Gastroesophageal sphincter (tissue), 4 donors: ENCODE results near the gene ZBTB18. TPM values are rescaled to one million over a fixed set of nuclear protein-coding genes. Genes with fewer than 3 reads are reported as not detected.

Source experiments
- ATAC-seq: fragments of 150-250 bp; one replicate; pipeline ENCODE4 v1.9.1; 2016; ENCODE audit warnings: mild to moderate bottlenecking, moderate library complexity
- H3K27ac ChIP-seq, 4 donors: fragments of 200-600 bp; sonication (generic) in 3 of 4; 1 replicate in 3 of 4; 2 replicates in 1 of 4; pipeline ENCODE4 v1.5.1; 2016 to 2019
- H3K27me3 ChIP-seq: fragments of 200-600 bp; sonication (generic); one replicate; pipeline ENCODE4 v1.5.1; 2019
- H3K36me3 ChIP-seq, 2 donors: fragments of 200-600 bp; sonication (generic); one replicate each; pipeline ENCODE4 v1.5.1; 2019; ENCODE audit warnings: control low read depth in 1 of 2
- H3K4me1 ChIP-seq, 3 donors: fragments of 200-600 bp; sonication (generic); 1 replicate in 2 of 3; 2 replicates in 1 of 3; pipeline ENCODE4 v1.5.1; 2016 to 2019; ENCODE audit warnings: control low read depth in 2 of 3
- H3K4me3 ChIP-seq, 2 donors: fragments of 200-600 bp; sonication (generic); one replicate each; pipeline ENCODE4 v1.5.1; 2019; ENCODE audit warnings: mild to moderate bottlenecking in 1 of 2, moderate library complexity in 1 of 2
- H3K9me3 ChIP-seq, 3 donors: fragments of 200-600 bp; sonication (generic); one replicate each; pipeline ENCODE4 v1.5.1; 2017 to 2019; ENCODE audit warnings: control low read depth in 2 of 3
- EP300 ChIP-seq: sonication (generic); formaldehyde crosslinking; IDR thresholded peaks from one replicate; pipeline ENCODE4 v1.6.1; 2017; ENCODE audit warnings: antibody characterized with exemption, mild to moderate bottlenecking
- POLR2A ChIP-seq, 2 donors: fragments of 450-650 bp; IDR thresholded peaks; one replicate each; pipeline ENCODE4 v1.6.1; 2017; ENCODE audit warnings: antibody characterized with exemption in 2 of 2, mild to moderate bottlenecking in 2 of 2, moderate library complexity in 1 of 2
- POLR2AphosphoS5 ChIP-seq: sonication (generic); formaldehyde crosslinking; IDR thresholded peaks from one replicate; pipeline ENCODE4 v1.6.1; 2017; ENCODE audit warnings: antibody characterized with exemption
- WGBS, 2 donors: methylation state at CpG; one replicate each; pipeline ENCODE4 v1.1.5; 2018; ENCODE audit warnings: low coverage in 1 of 2; 5-methylcytosine and 5-hydroxymethylcytosine counted together
- total RNA-seq, 4 donors: library from RNA; depleted of rRNA; stranded (reverse); fragments of >200 nt; gene quantifications; one replicate each; pipeline ENCODE4 v1.1.0, GENCODE V29; 2016
- TF ChIP-seq, protein P1 (sequence below), 4 experiments: fragments of 200-600 bp in 2 of 4; fragments of 450-650 bp in 2 of 4; sonication (generic) in 1 of 4; IDR thresholded peaks; one replicate each; pipeline ENCODE4 v1.5.1; 2017 to 2019; ENCODE audit warnings: antibody characterized with exemption in 4 of 4, mild to moderate bottlenecking in 2 of 4, moderate library complexity in 2 of 4

ZBTB18 gene
- total RNA-seq, 4 donors from 2014 or later, result 12.5 to 25.1 (median 20.4) TPM

DNA sequence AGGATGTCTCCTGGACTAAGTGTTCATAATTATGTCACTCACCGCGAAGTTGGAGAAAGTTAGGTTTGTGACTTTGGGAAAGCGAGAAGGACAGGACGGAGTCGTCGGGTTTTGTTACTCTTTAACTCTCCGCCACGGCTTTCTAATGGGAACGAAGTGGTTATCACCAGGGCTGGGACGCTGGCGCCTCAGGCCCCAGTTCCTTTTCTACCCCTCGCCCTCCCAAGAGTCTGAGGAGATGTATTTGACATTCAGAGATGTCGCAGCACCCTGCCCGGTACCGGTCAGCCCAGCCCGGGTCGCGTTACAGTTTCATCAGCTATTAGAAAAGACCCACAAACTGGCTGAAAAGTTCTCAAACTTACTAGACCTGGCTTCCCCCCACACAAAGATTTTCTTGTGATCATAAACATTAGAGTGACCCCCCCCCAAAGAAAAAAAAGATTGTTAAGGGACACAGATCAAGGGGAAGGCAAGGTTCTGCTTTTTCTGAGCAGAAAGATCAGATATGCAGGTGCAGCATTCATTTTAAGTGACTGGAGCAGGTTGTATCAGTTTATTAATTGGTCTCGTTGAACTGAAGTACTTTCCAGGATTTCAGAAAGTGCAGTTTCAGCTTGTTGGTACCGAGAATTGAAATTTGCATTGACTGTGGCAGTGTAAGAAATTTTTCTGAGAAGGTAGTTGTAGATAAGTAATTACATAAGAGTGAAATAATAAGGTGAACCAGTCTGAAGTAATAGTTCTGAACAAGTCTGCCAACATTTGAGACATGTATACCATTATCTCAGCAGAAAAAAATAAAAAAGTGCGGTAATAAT lies 859 bp upstream of the ZBTB18 start:
- no peak for ATAC-seq
- Histone ChIP-seq H3K27me3 (no peaks in the 10 kb centered on the region), H3K4me1 (peaks cover 0 to 54% (median 5%) of the 10 kb centered on the region in 3 donors), H3K9me3 (no peaks in the 10 kb centered on the region), H3K36me3 (peaks cover 0 to 17% of the 10 kb centered on the region in 2 donors), H3K27ac (peak overlapping the region; percentile 16 to 96 (median 94)), H3K4me3 (peak overlapping the region; percentile 77 to 98)
- 7 to 9% methylated on average over 18 of the region's 21 CpGs for WGBS, 2 donors
- TF ChIP-seq POLR2AphosphoS5 (no peak), POLR2A (IDR thresholded peaks at IDR 0.05) (no peak), EP300 (no peak)
- TF ChIP-seq, protein P1, sequence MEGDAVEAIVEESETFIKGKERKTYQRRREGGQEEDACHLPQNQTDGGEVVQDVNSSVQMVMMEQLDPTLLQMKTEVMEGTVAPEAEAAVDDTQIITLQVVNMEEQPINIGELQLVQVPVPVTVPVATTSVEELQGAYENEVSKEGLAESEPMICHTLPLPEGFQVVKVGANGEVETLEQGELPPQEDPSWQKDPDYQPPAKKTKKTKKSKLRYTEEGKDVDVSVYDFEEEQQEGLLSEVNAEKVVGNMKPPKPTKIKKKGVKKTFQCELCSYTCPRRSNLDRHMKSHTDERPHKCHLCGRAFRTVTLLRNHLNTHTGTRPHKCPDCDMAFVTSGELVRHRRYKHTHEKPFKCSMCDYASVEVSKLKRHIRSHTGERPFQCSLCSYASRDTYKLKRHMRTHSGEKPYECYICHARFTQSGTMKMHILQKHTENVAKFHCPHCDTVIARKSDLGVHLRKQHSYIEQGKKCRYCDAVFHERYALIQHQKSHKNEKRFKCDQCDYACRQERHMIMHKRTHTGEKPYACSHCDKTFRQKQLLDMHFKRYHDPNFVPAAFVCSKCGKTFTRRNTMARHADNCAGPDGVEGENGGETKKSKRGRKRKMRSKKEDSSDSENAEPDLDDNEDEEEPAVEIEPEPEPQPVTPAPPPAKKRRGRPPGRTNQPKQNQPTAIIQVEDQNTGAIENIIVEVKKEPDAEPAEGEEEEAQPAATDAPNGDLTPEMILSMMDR (IDR thresholded peaks at IDR 0.05), result no peak

DNA sequence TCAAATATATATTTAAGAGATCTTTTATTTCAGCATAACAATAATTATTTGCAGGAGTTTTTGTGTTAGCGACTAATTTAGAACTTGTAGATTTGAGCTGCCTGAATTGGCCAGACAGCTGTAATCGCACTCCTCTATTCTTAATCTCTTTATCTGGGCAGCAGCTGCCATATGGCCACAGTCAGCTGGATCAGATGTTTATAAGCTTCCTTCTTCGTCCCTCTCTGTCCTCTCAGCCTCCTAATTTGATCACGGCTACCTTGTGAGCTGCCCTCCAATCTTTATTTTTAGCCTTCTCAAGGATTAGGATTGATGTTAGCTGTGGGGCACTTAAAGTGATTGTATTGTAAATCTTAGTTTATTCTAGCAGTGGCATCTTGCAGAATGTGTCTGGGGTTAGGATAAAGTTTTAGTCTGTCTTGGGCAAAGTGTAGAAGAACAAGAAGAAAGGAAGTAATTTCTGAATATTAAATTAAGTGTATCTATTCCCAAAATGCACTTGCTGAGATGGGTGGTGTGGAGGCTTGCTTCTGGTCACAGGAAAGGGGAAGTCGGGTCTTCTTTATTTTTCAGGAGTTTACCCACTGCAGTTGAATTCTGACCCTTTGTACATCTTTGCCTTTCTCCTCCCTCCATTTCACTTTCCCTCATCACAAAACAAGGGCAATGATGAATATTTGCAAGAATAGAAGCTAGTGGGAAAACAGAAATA lies 1.1 kb downstream of the ZBTB18 start:
- TF ChIP-seq EP300 (no peak), POLR2A (IDR thresholded peaks at IDR 0.05) (no peak), POLR2AphosphoS5 (no peak)
- TF ChIP-seq, protein P1 (IDR thresholded peaks at IDR 0.05), result no peak
- Histone ChIP-seq H3K27ac (peak overlapping the region in 3 of 4 donors; percentile 32 to 96 (median 95)), H3K4me1 (peaks cover 0 to 62% (median 5%) of the 10 kb centered on the region in 3 donors), H3K36me3 (peaks cover 0 to 24% of the 10 kb centered on the region in 2 donors), H3K9me3 (no peaks in the 10 kb centered on the region), H3K27me3 (no peaks in the 10 kb centered on the region), H3K4me3 (no peak overlapping the region)
- 21 to 26% methylated on average over 5 of the region's 5 CpGs for WGBS, 2 donors
- no peak for ATAC-seq

DNA sequence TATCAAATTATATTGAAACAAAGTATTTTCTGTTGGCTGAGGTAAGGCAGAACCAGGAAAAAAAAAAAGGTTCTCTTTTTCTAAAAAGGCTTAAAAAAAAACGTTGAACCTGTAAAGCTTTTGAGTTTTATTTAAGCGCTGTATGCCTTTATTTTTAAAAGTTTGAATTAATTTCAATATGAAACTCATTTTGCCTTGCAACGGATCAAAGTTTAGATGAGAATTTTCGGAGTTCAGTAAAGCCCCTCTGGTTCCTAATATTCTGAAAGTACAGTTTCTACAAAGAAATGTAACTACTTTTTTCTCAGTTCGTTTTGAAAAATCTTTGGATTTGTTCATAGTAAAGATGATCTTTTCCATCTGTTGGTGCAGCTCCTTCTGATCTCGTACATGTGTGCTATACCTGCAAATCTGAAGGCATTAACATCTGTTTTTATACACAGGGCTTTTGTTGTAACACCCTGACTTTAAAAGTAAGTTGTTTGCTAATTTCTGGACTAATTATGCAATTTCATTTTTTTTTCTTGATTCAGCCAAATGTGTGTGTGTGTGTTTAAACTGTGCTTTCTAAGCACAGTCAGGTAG lies 1.7 kb downstream of the ZBTB18 start:
- Histone ChIP-seq H3K9me3 (no peaks in the 10 kb centered on the region), H3K4me3 (no peak overlapping the region), H3K27ac (peak overlapping the region in 2 of 4 donors; percentile 95 to 96), H3K4me1 (peaks cover 0 to 62% (median 5%) of the 10 kb centered on the region in 3 donors), H3K36me3 (peaks cover 0 to 24% of the 10 kb centered on the region in 2 donors), H3K27me3 (no peaks in the 10 kb centered on the region)
- no peak for TF ChIP-seq POLR2AphosphoS5
- TF ChIP-seq POLR2A (IDR thresholded peaks at IDR 0.05), result no peak
- TF ChIP-seq, protein P1 (IDR thresholded peaks at IDR 0.05), result no peak
- no peak for TF ChIP-seq EP300
- 51 to 61% methylated on average over 6 of the region's 6 CpGs for WGBS, 2 donors
- ATAC-seq, result no peak

DNA sequence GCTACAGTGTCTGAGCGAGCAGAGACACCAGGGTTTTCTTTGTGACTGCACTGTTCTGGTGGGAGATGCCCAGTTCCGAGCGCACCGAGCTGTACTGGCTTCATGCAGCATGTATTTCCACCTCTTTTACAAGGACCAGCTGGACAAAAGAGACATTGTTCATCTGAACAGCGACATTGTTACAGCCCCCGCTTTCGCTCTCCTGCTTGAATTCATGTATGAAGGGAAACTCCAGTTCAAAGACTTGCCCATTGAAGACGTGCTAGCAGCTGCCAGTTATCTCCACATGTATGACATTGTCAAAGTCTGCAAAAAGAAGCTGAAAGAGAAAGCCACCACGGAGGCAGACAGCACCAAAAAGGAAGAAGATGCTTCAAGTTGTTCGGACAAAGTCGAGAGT lies 2.7 kb downstream of the ZBTB18 start:
- TF ChIP-seq EP300 (no peak), POLR2A (IDR thresholded peaks at IDR 0.05) (no peak), POLR2AphosphoS5 (no peak)
- TF ChIP-seq, protein P1 (IDR thresholded peaks at IDR 0.05), result no peak
- H3K27me3 ChIP-seq, result no peaks in the 10 kb centered on the region
- ATAC-seq, result no peak
- peaks cover 0 to 24% of the 10 kb centered on the region in 2 donors for H3K36me3 ChIP-seq
- peaks cover 0 to 62% (median 5%) of the 10 kb centered on the region in 3 donors for H3K4me1 ChIP-seq
- H3K4me3 ChIP-seq, result no peak overlapping the region
- 72 to 86% methylated on average over 2 to 9 of the region's 11 CpGs for WGBS, 2 donors
- H3K27ac ChIP-seq, result no peak overlapping the region
- H3K9me3 ChIP-seq, result no peaks in the 10 kb centered on the region
